ENCODE data around the gene TLCD3B. TPM values are rescaled to one million over a fixed set of nuclear protein-coding genes. Genes with fewer than 3 reads are reported as not detected.
"Not testable (repeated sequence)": the region's sequence is repeated elsewhere in the genome, so short reads cannot be mapped to it uniquely, and the experiment has no call there.

The TLCD3B gene
- total RNA-seq, 4 donors from 2014 or later: 0.54 to 0.79 TPM; not detected in 2

GRCh38 chr16:30023586-30023985 lies 7.5 kb downstream of the TLCD3B start:
- Histone ChIP-seq H3K4me1 (peaks cover 6 to 8% of the 10 kb centered on the region in 2 donors), H3K27ac (no peak overlapping the region), H3K9me3 (no peaks in the 10 kb centered on the region), H3K27me3 (no peaks in the 10 kb centered on the region), H3K4me3 (replicated peaks in 1 of 3) (no peak overlapping the region), H3K36me3 (no peaks in the 10 kb centered on the region)
- TF ChIP-seq CTCF (IDR thresholded peaks at IDR 0.05) (no peak), POLR2A (IDR thresholded peaks at IDR 0.05) (no peak)
- 81 to 92% methylated on average over 6 to 11 of the region's 11 CpGs for WGBS, 2 donors
- intact Hi-C loops (cut with DNase I): loop anchor here (10.0 kb wide), 1 partner anchor 189 kb away; no protein-coding TSS in a partner anchor
- DNase-seq: no peak

GRCh38 chr16:30022887-30023286 lies 8.2 kb downstream of the TLCD3B start, which contains the start of gene C16orf92:
TSS of gene C16orf92 (plus strand) at chr16:30023198. CDS start at chr16:30023341, 143 bp downstream.
- H3K4me3 ChIP-seq (replicated peaks in 1 of 3): no peak within 1 kb of the TSS
- H3K9me3 ChIP-seq: no peaks in the 10 kb centered on the region
- intact Hi-C loops (cut with DNase I): loop anchor here (10.0 kb wide), 1 partner anchor 188 kb away; no protein-coding TSS in a partner anchor
- DNase-seq: no peak
- H3K4me1 ChIP-seq: peaks cover 6 to 8% of the 10 kb centered on the region in 2 donors
- no peak within 1 kb of the TSS for H3K27ac ChIP-seq
- TF ChIP-seq CTCF (IDR thresholded peaks at IDR 0.05): no peak
- TF ChIP-seq POLR2A (IDR thresholded peaks at IDR 0.05): no peak
- WGBS, 2 donors: 82 to 87% methylated on average over 6 of the region's 6 CpGs
- H3K27me3 ChIP-seq: no peaks in the 10 kb centered on the region
- H3K36me3 ChIP-seq: no peaks in the 10 kb centered on the region

- no peaks in the 10 kb centered on the region for H3K9me3 ChIP-seq
- no peak overlapping the region for H3K27ac ChIP-seq
- peaks cover 11 to 12% of the 10 kb centered on the region in 2 donors for H3K4me1 ChIP-seq
- intact Hi-C loops (cut with DNase I): no loop called here
- H3K27me3 ChIP-seq: no peaks in the 10 kb centered on the region
- no peak for TF ChIP-seq POLR2A (IDR thresholded peaks at IDR 0.05)
- no peak for TF ChIP-seq CTCF (IDR thresholded peaks at IDR 0.05)
- DNase-seq: no peak
- no peak overlapping the region for H3K4me3 ChIP-seq (replicated peaks in 1 of 3)
- no peaks in the 10 kb centered on the region for H3K36me3 ChIP-seq
- 76 to 86% methylated on average over 4 of the region's 4 CpGs for WGBS, 2 donors
Observed at GRCh38 chr16:30018731-30019158, 12.3 kb downstream of the TLCD3B start.

- DNase-seq; H3K4me3 ChIP-seq (replicated peaks in 1 of 3); intact Hi-C loops (cut with DNase I); H3K27ac ChIP-seq; H3K36me3 ChIP-seq; H3K27me3 ChIP-seq; H3K9me3 ChIP-seq: not testable (repeated sequence)
- WGBS, 2 donors: 85 to 87% methylated on average over 4 of the region's 4 CpGs
- peaks cover 11 to 12% of the 10 kb centered on the region in 2 donors for H3K4me1 ChIP-seq
Observed at GRCh38 chr16:30017937-30018336, 13.1 kb downstream of the TLCD3B start.

- Histone ChIP-seq H3K4me1 (peaks cover 11 to 12% of the 10 kb centered on the region in 2 donors), H3K27ac (no peak overlapping the region), H3K4me3 (replicated peaks in 1 of 3) (no peak overlapping the region), H3K9me3 (no peaks in the 10 kb centered on the region), H3K36me3 (no peaks in the 10 kb centered on the region), H3K27me3 (no peaks in the 10 kb centered on the region)
- WGBS, 2 donors: 97 to 99% methylated on average over 2 of the region's 2 CpGs
- intact Hi-C loops (cut with DNase I): no loop called here
- no peak for TF ChIP-seq CTCF (IDR thresholded peaks at IDR 0.05)
- no peak for TF ChIP-seq POLR2A (IDR thresholded peaks at IDR 0.05)
- DNase-seq: no peak
Observed at GRCh38 chr16:30017277-30017656, 13.8 kb downstream of the TLCD3B start.

Measured in thyroid gland (tissue), 4 donors.